PFSK-1 (cell line): ENCODE data around the gene ILDR2.

Source experiments
- POLR2AphosphoS5 ChIP-seq: IDR thresholded peaks from 2 replicates; pipeline ENCODE4 v1.6.1; 2012; ENCODE audit warnings: low read depth, mild to moderate bottlenecking, control low read depth, low read length, moderate library complexity
- SIN3A ChIP-seq: IDR thresholded peaks from 2 replicates; pipeline ENCODE4 v1.6.1; 2012; ENCODE audit warnings: mild to moderate bottlenecking, low read length, moderate library complexity, borderline replicate concordance; ENCODE audit not compliant: insufficient read depth

DNA sequence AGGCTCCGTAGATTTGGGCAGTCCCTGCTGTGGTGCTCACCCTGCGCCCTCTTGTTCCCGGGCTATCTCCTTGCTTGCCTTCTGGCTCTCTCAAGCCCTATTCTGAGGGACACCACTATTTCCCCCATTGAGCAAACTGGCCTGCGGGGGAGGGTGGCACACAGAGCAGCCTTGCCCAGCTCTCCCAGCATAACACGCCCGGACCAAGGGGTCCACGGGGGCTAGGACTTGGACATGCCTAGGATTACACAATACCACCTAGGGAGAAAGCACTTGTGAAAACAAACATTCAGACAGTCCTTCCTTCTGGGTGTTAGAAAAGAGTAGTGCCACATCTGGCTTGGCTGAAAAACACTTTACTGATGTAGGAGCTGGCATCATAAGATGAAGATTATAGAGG is 106.7 kb downstream of the ILDR2 start:
- TF ChIP-seq SIN3A (no peak), POLR2AphosphoS5 (no peak)
